K562 (cell line): ENCODE results near the gene PDCD10. TPM values are rescaled to one million over a fixed set of nuclear protein-coding genes. Genes with fewer than 3 reads are reported as not detected.

Source experiments
- ATAC-seq: fragments of 200-7000 bp; cut with Tn5 transposase; 3 replicates; pipeline ENCODE4 v1.9.1; 2020; ENCODE audit warnings: moderate library complexity
- BruUV-seq: library from RNA; stranded (reverse); fragments of 400-500 nt; replicated peaks from 2 replicates; lab custom pipeline; 2021; lab: Mats Ljungman, UMichigan
- CTCF ChIA-PET: fragments of 300-600 bp; formaldehyde crosslinking; extraction: SDS; loops from one replicate; lab custom pipeline; 2021; ENCODE audit warnings: low intra/inter-chr PET ratio; lab: Yijun Ruan, JAX
- POLR2A ChIA-PET: fragments of 300-600, 350-650 bp; sonication (Branson Sonifier 250); formaldehyde crosslinking; extraction: SDS; loops from one replicate; lab custom pipeline; 2021; ENCODE audit warnings: antibody characterized with exemption, inconsistent platforms; lab: Yijun Ruan, JAX
- DNase-seq, 4 experiments: peaks; one replicate each; pipeline versions ENCODE4 v3.0.0 to v3.0.0-alpha.2; 2011 to 2018; ENCODE audit warnings: low spot score in 3 of 4, mixed read lengths in 3 of 4; ENCODE audit errors: extremely low read depth in 1 of 4
- FAIRE-seq: peaks from 2 replicates; lab custom pipeline; 2011; peaks lifted over from hg19 to GRCh38; lab: Jason Lieb, UNC
- H2AFZ ChIP-seq: 2 replicates; pipeline ENCODE4 v1.6.0; 2011; ENCODE audit warnings: low read depth, low read length, control low read depth, inconsistent platforms
- H3K27ac ChIP-seq: fragments of 200-600 bp; 3 replicates; pipeline ENCODE4 v1.8.0; 2011; ENCODE audit warnings: low read depth, mild to moderate bottlenecking, control low read depth, inconsistent platforms, low read length, moderate library complexity, mixed read lengths; ENCODE audit errors: extremely low read depth
- H3K27me3 ChIP-seq, 2 experiments: fragments of 300-600 bp in 1 of 2; 2 replicates in 1 of 2; 3 replicates in 1 of 2; pipeline versions ENCODE4 v1.6.0 to v1.8.0; 2011; ENCODE audit warnings: inconsistent platforms in 2 of 2, low read length in 2 of 2, mild to moderate bottlenecking in 1 of 2, mixed read lengths in 1 of 2, moderate library complexity in 1 of 2; ENCODE audit not compliant: control insufficient read depth in 2 of 2, insufficient read depth in 2 of 2
- H3K36me3 ChIP-seq: fragments of 300-600 bp; 3 replicates; pipeline ENCODE4 v1.8.0; 2011; ENCODE audit warnings: mild to moderate bottlenecking, low read length, inconsistent platforms; ENCODE audit not compliant: control insufficient read depth, insufficient read depth
- H3K4me1 ChIP-seq, 2 experiments: fragments of 200-600 bp in 1 of 2; replicated peaks in 1 of 2; 2 replicates in 1 of 2; 3 replicates in 1 of 2; pipeline versions ENCODE4 v1.5.1 to v1.8.0; 2011; ENCODE audit warnings: inconsistent platforms in 2 of 2, low read length in 2 of 2, mild to moderate bottlenecking in 1 of 2, mixed read lengths in 1 of 2, moderate library complexity in 1 of 2; ENCODE audit not compliant: control insufficient read depth in 2 of 2, insufficient read depth in 2 of 2
- H3K4me2 ChIP-seq: 2 replicates; pipeline ENCODE4 v1.6.1; 2011; ENCODE audit warnings: low read length, control low read depth, inconsistent platforms, mixed read lengths; ENCODE audit not compliant: insufficient read depth
- H3K4me3 ChIP-seq: fragments of 200-600 bp; sonication (generic), shearing (Covaris generic); 2 replicates; pipeline ENCODE4 v1.5.1; 2016; ENCODE audit warnings: control low read depth, inconsistent platforms
- H3K79me2 ChIP-seq: fragments of 200-600 bp; 3 replicates; pipeline ENCODE4 v1.8.0; 2011; ENCODE audit warnings: low read length, inconsistent platforms; ENCODE audit not compliant: control insufficient read depth, insufficient read depth
- H3K9ac ChIP-seq, 2 experiments: 2 replicates each; pipeline versions ENCODE4 v1.6.0 to v1.6.1; 2011; ENCODE audit warnings: low read depth in 2 of 2, low read length in 2 of 2, control low read depth in 1 of 2, inconsistent platforms in 1 of 2, mild to moderate bottlenecking in 1 of 2, mixed read lengths in 1 of 2; ENCODE audit not compliant: insufficient read depth in 1 of 2
- H3K9me1 ChIP-seq: one replicate; pipeline ENCODE4 v1.6.0; 2011; ENCODE audit warnings: inconsistent platforms, mild to moderate bottlenecking, low read length, moderate library complexity; ENCODE audit not compliant: control insufficient read depth, insufficient read depth
- H3K9me3 ChIP-seq: replicated peaks from 2 replicates; pipeline ENCODE4 v1.5.1; 2011; ENCODE audit warnings: low read depth, low read length, inconsistent platforms; ENCODE audit not compliant: control insufficient read depth, insufficient read depth
- H4K20me1 ChIP-seq: replicated peaks from 2 replicates; pipeline ENCODE4 v1.6.1; 2011; ENCODE audit warnings: low read length, inconsistent platforms, mixed read lengths; ENCODE audit not compliant: control insufficient read depth, insufficient read depth
- ELK3 ChIP-seq: fragments of 450-650 bp; formaldehyde crosslinking; IDR thresholded peaks from 2 replicates; pipeline ENCODE4 v1.4.0; 2020; ENCODE audit warnings: mild to moderate bottlenecking
- EP300 ChIP-seq: IDR thresholded peaks from 2 replicates; pipeline ENCODE4 v1.6.1; 2012; ENCODE audit warnings: low read length, improper control_type of control experiment
- ETV1 ChIP-seq: fragments of 450-650 bp; conservative IDR thresholded peaks from 2 replicates; pipeline ENCODE4 v1.6.1; 2016; ENCODE audit warnings: missing genetic modification characterization, control low read depth, low read depth, missing compliant biosample characterization
- ETV5 ChIP-seq: sonication (generic); formaldehyde crosslinking; IDR thresholded peaks from 2 replicates; pipeline ENCODE4 v1.4.0; 2020; ENCODE audit warnings: low read depth, mild to moderate bottlenecking, missing genetic modification reagents
- HMBOX1 ChIP-seq: sonication (generic); IDR thresholded peaks from 2 replicates; pipeline ENCODE4 v1.6.1; 2016
- MLX ChIP-seq, 2 experiments: fragments of 450-650 bp in 1 of 2; sonication (generic) in 1 of 2; formaldehyde crosslinking; conservative IDR thresholded peaks; 2 replicates each; pipeline versions ENCODE4 v1.4.0 to v1.8.1; 2020 to 2022; ENCODE audit warnings: mild to moderate bottlenecking in 1 of 2, missing genetic modification reagents in 1 of 2
- NKRF ChIP-seq: fragments of 450-650 bp; IDR thresholded peaks from 2 replicates; pipeline ENCODE4 v1.6.1; 2016; ENCODE audit warnings: borderline replicate concordance
- PHB ChIP-seq: fragments of 250-450 bp; sonication (Bioruptor Pico); IDR thresholded peaks from 2 replicates; pipeline ENCODE4 v1.5.0; 2021
- SREBF2 ChIP-seq: sonication (generic); formaldehyde crosslinking; IDR thresholded peaks from 2 replicates; pipeline ENCODE4 v1.4.0; 2020; ENCODE audit warnings: mild to moderate bottlenecking, missing genetic modification reagents
- ZBTB7A ChIP-seq: IDR thresholded peaks from 2 replicates; pipeline ENCODE4 v1.6.1; 2011; ENCODE audit warnings: low read depth, mild to moderate bottlenecking, low read length, moderate library complexity, borderline replicate concordance; ENCODE audit not compliant: control insufficient read depth
- ZNF175 ChIP-seq: fragments of 200-800 bp; sonication (Bioruptor generic); IDR thresholded peaks from 2 replicates; pipeline ENCODE4 v1.6.1; 2016; ENCODE audit warnings: low read depth, mild to moderate bottlenecking, missing genetic modification characterization, missing compliant biosample characterization
- ZNF639 ChIP-seq, 2 experiments: fragments of 200-800 bp in 1 of 2; sonication (Bioruptor generic) in 1 of 2; sonication (generic) in 1 of 2; formaldehyde crosslinking in 1 of 2; IDR thresholded peaks in 1 of 2; conservative IDR thresholded peaks in 1 of 2; 2 replicates each; pipeline versions ENCODE4 v1.5.0 to v1.6.1; 2016 to 2020; ENCODE audit warnings: missing compliant biosample characterization in 1 of 2, missing genetic modification characterization in 1 of 2, missing genetic modification reagents in 1 of 2
- ZNF77 ChIP-seq: fragments of 250-450 bp; sonication (Bioruptor Pico); IDR thresholded peaks from 2 replicates; pipeline ENCODE4 v1.5.0; 2020
- WGBS: fragments of 100-300 bp; shearing (Covaris generic); methylation state at CpG from one replicate; pipeline ENCODE4 v1.1.6; 2016; ENCODE audit warnings: low coverage, mixed read lengths; ENCODE audit not compliant: insufficient coverage; ENCODE audit errors: missing lambda C conversion rate; 5-methylcytosine and 5-hydroxymethylcytosine counted together
- in situ Hi-C: fragments of 300-500 bp; cut with MboI; formaldehyde crosslinking; loops from 4 replicates; pipeline ENCODE4 v1.15.0; 2018; ENCODE audit warnings: inconsistent platforms, mixed read lengths
- intact Hi-C: fragments of 100-400 bp; cut with micrococcal nuclease; formaldehyde crosslinking; loops from 2 replicates; pipeline ENCODE4 v1.14.2; 2022
- polyA plus RNA-seq, 8 experiments: library from polyadenylated mRNA; depleted of rRNA in 4 of 8; stranded (reverse) in 5 of 8; unstranded in 3 of 8; fragments of >200 nt; fragmentation: Nextera tagmentation in 2 of 8; fragmentation: Illumina TruSeq in 1 of 8; extraction: Ambion mirVana in 2 of 8; extraction: Trizol in 1 of 8; gene quantifications; 2 replicates each; pipeline versions ENCODE4 v1.2.1 to v1.2.3, GENCODE V29; 2011 to 2014; ENCODE audit warnings: inconsistent platforms in 1 of 8, missing spikeins in 1 of 8
- total RNA-seq, 7 experiments: library from RNA; depleted of rRNA in 6 of 7; stranded (reverse); fragments of >200 nt in 6 of 7; fragmentation: Illumina TruSeq in 2 of 7; extraction: Trizol in 2 of 7; gene quantifications; 2 replicates each; pipeline versions ENCODE4 v1.2.1 to v1.2.3, GENCODE V29; 2011 to 2021; ENCODE audit warnings: low replicate concordance in 1 of 7
- TF ChIP-seq, protein P1 (sequence below): sonication (generic); formaldehyde crosslinking; IDR thresholded peaks from 2 replicates; pipeline ENCODE4 v1.8.1; 2023; ENCODE audit warnings: mild to moderate bottlenecking, missing genetic modification reagents

The PDCD10 gene
- total and polyA plus RNA-seq, 9 of the 15 experiments (the other 6 are each of a cell fraction or from before 2014, with no cell fraction given) = 121 to 476 (median 232) TPM

DNA sequence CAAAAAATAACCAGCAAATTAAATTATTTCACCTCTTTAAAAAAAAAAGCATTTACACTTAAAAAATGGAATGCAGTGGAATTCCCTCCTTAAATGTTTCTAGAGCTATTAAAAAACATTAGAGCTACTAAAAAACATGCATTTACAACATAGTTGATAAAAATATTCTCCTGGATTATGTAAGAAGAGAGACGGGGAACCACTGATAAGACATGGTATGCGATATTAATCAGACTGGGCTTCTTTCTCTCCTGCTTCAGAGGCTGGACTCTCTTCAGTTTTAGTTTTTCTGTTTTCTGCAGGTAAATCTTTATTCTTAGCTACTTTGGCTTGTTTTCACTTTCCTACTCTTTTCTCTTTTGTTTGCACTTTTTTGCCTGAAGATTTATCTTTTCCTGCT is 40.6 kb downstream of the PDCD10 start:
- ATAC-seq (no peak), FAIRE-seq (no peak), DNase-seq (no peak)
- Histone ChIP-seq H3K9me3 (no peaks in the 10 kb centered on the region), H2AFZ (no peak overlapping the region), H4K20me1 (no peaks in the 10 kb centered on the region), H3K27me3 (no peaks in the 10 kb centered on the region), H3K27ac (no peak overlapping the region), H3K36me3 (peaks cover 96% of the 10 kb centered on the region), H3K9ac (no peak overlapping the region), H3K79me2 (peaks cover 58% of the 10 kb centered on the region; the same call in 2 of the 3 replicates), H3K4me3 (no peak overlapping the region), H3K4me2 (no peak overlapping the region), H3K9me1 (no peaks in the 10 kb centered on the region), H3K4me1 (no peaks in the 10 kb centered on the region)
- in situ Hi-C loops (no loop called here), intact Hi-C loops (no loop called here)
- WGBS = 39% methylated on average over 2 of the region's 2 CpGs
- CTCF ChIA-PET = no interaction called here
- POLR2A ChIA-PET = interaction anchor here (1.0 kb wide), 1 partner anchor 14 kb away, joined by 3 read pairs; no protein-coding TSS in a partner anchor
- BruUV-seq = no TSS peak
- TF ChIP-seq, protein P1, sequence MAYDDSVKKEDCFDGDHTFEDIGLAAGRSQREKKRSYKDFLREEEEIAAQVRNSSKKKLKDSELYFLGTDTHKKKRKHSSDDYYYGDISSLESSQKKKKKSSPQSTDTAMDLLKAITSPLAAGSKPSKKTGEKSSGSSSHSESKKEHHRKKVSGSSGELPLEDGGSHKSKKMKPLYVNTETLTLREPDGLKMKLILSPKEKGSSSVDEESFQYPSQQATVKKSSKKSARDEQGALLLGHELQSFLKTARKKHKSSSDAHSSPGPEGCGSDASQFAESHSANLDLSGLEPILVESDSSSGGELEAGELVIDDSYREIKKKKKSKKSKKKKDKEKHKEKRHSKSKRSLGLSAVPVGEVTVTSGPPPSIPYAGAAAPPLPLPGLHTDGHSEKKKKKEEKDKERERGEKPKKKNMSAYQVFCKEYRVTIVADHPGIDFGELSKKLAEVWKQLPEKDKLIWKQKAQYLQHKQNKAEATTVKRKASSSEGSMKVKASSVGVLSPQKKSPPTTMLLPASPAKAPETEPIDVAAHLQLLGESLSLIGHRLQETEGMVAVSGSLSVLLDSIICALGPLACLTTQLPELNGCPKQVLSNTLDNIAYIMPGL (CRISPR knock-in tag) = no peak
- TF ChIP-seq ELK3 (CRISPR knock-in tag) = no peak
- no peak for TF ChIP-seq ZNF175 (CRISPR knock-in tag)
- no peak for TF ChIP-seq ETV1
- no peak for TF ChIP-seq NKRF
- no peak for TF ChIP-seq HMBOX1
- TF ChIP-seq EP300 = no peak
- TF ChIP-seq ZNF77 = no peak
- no peak for TF ChIP-seq ETV5 (CRISPR knock-in tag)
- TF ChIP-seq ZNF639 (CRISPR knock-in tag; conservative IDR thresholded peaks at IDR 0.05 in 1 of 2, IDR thresholded peaks at IDR 0.05 in 1 of 2) = no peak
- no peak for TF ChIP-seq PHB
- TF ChIP-seq MLX (CRISPR knock-in tag; conservative IDR thresholded peaks at IDR 0.05) = no peak
- no peak for TF ChIP-seq SREBF2 (CRISPR knock-in tag)
- no peak for TF ChIP-seq ZBTB7A
